Left lobe of liver (tissue), 2 donors: ENCODE measurements around the gene FCMR. TPM values are rescaled to one million over a fixed set of nuclear protein-coding genes. Genes with fewer than 3 reads are reported as not detected.
"Not testable (repeated sequence)": the region's sequence is repeated elsewhere in the genome, so short reads cannot be mapped to it uniquely, and the experiment has no call there.

Experiments used
- ATAC-seq: fragments of 200-7000 bp; cut with Tn5 transposase; one replicate; pipeline ENCODE4 v1.9.1; 2020; ENCODE audit warnings: mild to moderate bottlenecking, moderate library complexity
- DNase-seq: peaks from one replicate; pipeline ENCODE4 v3.0.0-alpha.2; 2020; ENCODE audit warnings: low spot score
- total RNA-seq: library from RNA; stranded (reverse); gene quantifications from one replicate; pipeline ENCODE4 v1.2.1, GENCODE V29; 2021
- donor health status: DM: no; HTN: no; CAD: no; lungs with moderate emphysema.
- donor health status: DM: no; HTN: yes; CAD: no.

Gene FCMR
- total RNA-seq, 1 donor from 2014 or later: 1.3 TPM

DNA sequence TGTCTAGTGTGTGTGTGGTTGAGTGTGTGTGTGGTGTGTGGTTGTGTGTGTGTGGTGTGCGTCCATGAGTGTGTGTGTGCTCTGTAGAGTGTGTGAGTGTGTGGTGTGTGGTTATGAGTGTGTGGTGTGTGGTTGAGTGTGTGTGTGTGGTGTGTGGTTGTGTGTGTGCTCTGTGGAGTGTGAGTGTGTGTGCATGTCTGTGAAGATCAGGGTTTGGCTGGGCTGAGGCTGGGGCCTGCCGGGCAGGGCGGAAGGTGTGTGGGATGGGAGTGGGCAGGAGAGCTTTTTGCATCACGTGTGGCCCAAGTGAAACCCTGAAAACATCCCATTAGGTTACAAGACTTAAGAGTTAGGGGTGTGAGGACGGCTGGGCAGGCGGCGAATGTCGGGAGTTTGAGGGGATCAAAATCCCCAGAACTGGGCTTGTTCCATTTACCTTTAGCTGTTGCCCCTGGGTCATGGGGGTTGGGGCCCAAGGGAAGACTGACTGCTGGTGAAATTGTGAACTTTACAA is 2.9 kb upstream of the FCMR start:
- ATAC-seq (no peak), DNase-seq (no peak)

DNA sequence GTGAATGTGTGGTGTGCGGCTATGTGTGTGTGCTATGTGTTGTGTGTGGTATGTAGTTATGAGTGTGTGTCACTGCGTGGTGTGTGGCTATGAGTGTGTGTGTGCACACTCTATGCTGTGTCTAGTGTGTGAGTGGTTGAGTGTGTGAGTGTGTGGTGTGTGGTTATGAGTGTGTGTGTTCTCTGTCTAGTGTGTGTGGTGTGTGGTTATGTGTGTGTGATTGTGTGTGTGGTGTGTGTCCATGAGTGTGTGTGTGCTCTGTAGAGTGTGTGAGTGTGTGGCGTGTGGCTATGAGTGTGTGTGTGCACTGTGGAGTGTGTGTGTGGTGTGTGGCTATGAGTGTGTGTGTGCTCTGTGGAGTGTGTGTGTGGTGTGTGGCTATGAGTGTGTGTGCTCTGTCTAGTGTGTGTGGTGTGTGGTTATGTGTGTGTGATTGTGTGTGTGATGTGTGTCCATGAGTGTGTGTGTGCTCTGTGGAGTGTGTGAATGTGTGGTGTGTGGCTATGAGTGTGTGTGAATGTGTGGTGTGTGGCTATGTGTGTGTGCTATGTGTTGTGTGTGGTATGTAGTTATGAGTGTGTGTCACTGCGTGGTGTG is 2.3 kb upstream of the FCMR start:
- ATAC-seq, DNase-seq: not testable (repeated sequence)

DNA sequence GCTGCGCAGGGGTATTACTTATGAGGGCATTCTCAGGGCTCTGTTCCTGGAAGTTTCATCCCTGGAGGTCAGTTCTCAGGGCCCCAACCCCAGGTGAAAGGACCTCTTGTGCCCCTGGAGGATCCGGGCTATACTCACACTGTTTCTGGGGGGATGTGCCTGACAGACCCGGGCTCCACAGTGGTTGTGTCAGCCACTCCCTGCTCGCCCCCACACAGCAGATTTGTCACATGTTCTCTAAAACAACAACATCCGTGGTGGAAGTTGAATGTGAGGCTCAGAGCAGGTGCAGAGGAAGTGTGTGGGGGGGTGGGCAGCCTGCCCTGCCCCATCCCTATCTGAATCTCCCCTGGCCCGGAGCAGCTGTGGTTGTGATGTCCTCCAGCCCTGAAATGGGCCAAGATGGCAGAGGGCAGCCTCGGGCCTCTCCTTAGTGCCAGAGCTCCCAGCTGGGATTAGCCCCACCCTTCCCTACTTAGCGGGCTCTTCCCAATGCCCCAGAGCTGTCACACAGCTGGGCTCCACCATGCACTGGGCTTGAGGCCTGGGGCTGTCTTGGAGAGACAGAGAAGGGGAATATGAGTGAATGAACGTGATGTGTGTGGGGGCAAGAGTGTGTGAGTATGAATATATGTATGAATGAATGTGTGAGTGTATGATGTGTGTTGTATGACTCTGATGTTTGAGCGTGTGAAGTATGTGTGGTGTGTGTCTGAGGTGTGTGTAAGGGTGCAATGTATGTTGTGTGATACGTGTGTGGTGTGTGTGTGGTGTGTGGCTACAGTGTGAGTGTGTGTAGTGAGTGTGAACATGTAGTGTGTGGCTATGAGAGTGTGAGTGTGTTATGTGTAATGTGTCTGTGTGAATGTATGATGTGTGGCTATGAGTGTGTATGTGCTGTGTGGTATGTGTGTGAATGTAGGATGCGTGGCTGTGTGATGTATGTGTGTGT is 1.5 kb upstream of the FCMR start:
- ATAC-seq (no peak), DNase-seq (no peak)

DNA sequence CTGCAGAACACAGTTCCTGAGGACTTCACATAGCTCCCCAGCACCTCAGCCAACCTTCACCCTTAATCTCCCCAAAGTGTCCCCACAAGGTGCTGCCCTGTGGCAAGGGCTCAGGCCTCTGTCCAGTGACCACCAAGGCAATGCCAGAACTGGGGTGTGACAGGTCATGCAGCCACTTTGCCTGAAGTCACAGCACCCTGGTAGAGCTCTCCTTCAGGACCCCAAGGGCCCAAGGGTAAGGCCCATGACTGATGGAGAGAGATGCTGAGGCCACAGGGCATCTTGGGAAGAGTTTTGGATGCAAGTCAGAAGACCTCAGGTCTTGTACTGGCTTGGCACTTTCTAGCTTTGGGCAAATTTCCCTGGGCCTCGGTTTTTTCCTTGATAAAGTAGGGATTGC is 783 bp upstream of the FCMR start:
- ATAC-seq (no peak), DNase-seq (no peak)

DNA sequence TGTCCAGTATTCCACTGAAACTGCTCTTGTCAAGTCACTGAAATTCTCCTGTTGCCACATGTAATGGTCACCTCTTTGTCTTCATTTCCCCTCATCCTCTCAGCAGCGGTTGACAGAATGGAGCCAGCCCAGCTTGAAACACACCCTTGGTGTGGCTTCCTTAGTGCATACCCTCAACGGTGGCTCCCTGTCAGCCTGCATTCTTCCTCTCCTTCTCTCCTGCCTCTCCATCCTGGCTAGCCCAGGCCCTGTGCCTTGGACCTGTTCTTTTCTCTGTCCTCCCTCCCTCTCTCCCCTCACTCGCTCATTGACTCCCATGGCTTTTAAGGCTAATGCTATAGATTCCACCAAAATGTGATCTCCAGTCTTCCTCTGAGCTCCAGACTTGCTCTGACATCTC is 3.7 kb downstream of the FCMR start:
- DNase-seq: no peak
- ATAC-seq: no peak

DNA sequence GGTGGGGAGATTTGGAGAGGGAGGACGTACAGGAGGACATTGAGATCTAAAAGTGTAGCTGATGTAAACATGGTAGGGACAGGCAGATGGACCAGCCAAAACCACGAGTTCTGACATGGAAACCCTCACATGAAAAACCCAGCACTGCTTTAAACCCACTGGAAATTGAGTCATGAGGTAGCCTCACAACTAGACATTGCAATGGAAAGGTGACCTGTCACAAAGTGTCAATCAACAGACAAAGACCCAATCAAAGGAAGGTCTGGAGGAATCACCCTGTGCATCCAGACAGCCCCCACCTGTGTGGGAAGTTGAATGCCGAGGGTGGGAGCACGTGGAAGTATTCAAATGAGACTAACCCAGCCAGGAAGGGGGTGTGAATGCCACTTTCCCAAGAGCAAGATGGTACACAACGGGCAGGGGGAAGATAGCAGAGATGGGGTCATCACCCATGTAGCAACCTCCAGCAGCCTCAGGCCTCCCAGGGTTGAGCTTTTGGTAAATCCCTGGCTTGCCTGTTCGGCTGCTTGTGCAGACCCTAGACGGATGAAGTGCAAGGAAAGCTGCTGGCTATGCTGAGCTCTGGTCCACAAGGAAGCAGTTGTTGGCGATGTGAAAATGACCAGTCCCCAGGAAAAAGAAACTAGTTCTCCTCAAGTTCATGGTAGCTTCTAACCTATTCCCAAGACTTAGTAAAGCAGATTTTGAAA is 5.6 kb downstream of the FCMR start:
- DNase-seq: no peak

DNA sequence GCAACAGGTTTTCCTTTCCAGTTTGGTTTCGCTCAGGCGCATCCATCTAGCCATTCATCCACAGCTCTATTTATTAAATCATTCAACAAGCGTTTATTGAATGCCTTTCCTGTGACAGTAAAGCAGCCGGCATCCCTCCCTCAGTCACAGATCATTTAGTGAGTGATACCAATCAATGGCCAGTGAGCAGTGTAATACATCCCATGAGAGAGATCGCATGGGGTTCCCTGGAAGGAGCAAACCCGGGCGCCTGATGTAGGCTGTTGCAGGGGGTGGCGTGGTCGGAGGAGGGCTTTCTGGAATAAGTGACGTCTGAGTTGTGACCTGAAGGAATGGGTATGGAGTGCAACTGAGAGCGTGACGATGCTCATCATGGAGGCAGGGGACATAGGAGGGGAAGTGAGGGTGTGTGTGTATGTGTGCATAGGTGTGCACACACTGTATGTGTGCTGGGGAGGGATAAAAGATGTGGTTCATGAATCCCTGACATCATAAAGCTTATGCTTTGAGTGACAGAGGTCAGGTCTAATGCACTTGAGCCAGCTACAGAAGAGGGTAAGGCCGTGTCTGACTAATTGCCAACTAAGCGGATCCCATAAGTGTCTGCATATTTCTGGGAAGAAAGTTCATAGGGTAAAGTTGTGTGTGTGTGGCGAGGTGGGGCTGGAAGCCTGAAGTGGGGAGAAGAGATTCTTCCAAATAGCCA is 6.6 kb downstream of the FCMR start:
- DNase-seq: no peak
- ATAC-seq: no peak

More for the DNA sequence above, 5.6 kb downstream of the FCMR start:
- no peak for ATAC-seq

DNA sequence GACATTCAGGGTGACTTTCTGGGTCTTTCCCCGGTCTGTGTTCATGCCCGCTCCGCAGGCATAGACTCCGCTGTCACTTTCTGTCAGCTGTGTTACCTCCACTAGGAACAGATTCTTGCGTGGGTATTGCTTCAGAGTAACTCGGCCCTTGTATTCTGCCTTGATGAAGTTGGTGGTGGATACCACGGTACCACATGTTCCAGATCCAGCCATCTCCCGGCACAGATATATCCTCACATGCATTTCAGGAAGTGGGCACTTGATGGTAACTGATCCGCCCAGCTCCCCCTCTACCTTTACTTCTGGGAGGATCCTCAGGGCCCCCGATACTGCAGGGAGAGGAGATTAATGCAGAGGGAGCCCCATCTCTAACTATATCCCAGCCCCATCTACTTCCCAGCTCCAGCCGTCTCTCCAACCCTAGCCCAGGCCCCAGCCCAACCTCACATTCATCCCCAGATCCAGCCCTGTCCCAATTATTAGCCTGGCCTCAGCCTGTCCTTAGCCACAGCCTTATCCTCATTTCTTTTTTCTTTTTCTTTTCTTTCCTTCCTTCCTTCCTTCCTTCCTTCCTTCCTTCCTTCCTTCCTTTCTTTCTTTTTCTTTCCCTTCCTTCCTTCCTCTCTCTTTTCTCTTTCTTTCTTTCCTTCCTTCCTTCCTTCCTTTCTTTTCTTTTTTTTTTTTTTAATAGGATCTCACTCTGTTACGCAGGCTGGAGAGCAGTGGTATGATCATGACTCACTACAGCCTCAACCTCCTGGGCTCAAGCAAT is 7.8 kb downstream of the FCMR start:
- DNase-seq: no peak
- no peak for ATAC-seq

DNA sequence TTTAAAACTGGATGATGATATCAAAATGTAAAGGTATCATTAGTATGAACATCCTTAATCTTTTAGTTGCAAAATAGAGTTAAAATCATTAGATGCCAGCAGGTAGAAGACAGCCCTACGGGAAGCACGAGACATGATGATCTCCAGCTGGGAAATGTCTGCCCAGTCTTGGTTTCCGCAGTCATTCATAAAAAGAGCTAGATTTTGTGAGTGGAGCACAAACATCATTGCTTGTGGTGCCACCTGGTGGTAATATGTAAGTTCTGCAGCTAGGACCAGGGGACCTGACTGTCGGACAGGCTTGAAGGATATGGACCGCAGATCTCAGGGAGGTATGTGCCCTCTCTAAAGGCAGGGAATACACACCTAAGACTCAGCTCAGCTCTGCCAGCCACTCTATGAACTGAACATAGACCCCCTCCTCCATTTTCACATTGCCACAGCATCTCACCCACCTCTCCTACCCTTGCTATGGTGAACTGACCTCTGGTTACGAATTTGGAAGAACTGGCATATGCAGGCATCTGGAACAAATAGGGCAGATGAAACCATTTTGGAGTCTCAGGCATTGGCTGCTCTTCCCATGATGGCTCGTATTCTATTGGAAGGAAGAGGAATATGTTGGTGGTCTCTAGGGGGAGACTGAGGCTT is 9.2 kb downstream of the FCMR start:
- peak; percentile 81 for ATAC-seq
- peak; percentile 69 for DNase-seq

DNA sequence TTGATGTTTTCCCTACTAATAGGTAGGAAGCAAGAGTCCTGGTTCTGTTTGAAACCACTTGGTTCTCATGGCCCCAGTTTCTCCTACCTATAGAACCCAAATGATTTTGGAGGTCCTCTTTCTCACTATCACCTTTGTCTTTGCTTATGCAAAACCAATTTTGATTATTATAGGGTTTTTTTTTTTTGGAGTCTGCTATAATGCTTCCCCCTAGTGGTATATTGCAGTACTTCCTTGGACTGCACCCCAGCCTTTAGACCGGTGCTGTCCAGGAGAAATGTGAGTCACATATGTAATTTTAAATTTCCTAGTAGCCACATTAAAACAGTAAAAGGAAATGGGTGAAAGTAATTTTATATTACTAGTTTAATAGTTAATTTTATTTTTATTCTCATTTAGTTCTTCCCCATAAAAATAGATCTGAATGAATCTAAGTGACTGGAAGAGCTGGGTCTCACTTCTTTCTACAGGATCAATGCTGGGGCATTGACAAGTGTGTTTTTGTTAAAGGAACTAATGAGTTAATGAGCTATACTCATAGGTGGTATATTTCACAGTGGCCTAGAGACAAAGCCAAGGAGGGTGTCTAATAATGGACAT is 10.6 kb downstream of the FCMR start:
- ATAC-seq: peak; percentile 42
- no peak for DNase-seq

DNA sequence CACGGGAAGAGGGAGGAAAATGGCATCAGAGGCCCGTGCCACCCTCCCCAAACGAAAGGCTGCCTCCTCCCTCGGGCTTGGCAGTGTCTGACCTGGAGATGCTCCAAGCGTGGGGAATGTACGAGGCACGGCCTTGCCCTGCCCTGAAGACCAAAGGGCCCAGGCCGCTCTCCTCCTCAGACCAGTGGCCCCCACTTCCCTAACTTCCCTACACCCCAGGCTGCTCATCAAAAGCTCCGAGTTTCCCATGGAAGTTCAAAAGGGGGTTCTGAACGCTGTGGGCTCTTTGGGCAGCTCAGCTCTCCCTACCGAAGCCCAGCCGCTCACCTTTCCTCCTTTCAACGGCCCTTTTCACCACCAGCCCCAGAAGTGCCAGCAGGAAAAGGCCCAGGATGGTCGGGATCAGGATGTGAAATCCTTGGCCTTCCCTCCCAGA is 11.8 kb downstream of the FCMR start:
- peak; percentile 49 for ATAC-seq

DNA sequence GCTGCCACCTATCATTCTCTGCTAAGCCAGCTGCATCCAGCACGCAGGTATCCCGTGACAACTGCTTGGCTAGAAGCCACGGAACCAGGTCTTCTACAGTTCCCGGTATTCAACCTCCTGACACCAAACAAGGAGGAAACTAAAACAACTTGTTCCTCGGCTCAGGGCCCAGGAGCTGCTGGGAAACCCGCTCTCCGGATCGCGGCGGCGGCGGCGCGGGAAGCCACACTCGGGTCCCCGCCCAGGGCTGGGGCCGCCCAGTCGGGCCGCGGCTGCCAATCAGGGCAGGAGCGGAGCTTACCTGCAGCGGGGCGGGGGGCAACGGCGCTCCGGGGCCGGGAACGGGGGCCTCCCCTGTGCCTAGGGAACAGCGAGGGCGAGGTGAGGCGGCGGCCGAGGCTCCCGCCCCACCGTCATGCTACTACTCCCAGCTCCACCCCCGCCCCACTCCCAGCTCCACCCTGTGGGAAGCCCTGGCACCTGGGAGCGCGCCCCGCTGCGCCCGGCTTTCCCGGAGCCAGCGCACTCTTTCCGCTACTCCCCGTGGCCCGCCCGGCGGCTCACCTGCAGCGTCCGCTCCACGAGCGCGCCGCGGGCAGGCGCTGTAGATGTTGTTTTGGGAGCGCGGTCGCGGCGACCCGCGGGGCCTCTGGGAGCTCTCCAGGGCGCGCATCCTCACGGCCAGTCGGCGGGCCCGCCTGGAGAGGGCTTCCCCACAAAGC is 12.4 kb downstream of the FCMR start:
- DNase-seq (peak; percentile 75), ATAC-seq (peak; percentile 70)

More for the DNA sequence above, 11.8 kb downstream of the FCMR start:
- DNase-seq: peak; percentile 54

DNA sequence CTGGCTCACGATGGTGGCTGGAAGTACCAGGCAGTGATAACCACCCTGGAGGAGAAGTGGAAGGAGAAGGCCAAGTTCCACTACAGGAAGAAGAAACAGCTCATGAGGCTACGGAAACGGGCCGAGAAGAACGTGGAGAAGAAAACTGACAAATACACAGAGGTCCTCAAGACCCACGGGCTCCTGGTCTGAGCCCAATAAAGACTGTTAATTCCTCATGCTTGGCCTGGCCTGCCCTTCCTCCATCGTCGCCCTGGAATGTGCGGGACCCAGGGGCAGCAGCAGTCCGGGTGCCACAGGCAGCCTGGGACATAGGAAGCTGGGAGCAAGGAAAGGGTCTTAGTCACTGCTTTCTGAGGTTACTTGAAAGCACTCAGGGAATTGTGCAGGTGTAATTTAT is 13.7 kb downstream of the FCMR start:
- no peak for ATAC-seq
- DNase-seq: no peak

DNA sequence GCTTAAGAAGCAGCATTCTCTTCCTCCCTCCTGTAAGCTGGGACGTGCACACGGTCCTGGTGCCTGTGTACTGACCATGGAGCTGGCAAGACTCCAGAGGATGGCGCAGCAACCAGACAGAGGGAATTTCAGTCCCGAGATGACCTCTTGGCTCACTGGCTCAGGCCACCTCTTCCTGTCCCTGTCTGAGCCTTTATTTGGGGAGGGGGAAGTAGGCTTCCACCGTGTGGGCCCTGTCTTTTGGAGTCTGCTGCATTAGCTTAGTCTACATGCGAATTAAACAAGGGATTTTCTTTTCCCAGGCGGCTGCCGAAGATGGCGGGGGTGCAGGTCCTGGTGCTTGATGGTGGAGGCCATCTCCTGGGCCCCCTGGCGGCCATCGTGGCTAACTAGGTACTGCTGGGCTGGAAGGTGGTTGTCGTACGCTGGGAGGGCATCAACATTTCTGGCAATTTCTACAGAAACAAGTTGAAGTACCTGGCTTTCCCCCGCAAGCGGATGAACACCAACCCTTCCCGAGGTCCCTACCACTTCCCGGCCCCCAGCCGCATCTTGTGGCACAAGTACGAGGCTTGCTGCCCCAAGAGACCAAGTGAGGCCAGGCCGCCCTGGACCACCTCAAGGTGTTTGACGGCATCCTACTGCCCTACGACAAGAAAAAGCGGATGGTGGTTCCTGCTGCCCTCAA is 14.3 kb downstream of the FCMR start:
- ATAC-seq: peak; percentile 58
- DNase-seq: peak; percentile 68

DNA sequence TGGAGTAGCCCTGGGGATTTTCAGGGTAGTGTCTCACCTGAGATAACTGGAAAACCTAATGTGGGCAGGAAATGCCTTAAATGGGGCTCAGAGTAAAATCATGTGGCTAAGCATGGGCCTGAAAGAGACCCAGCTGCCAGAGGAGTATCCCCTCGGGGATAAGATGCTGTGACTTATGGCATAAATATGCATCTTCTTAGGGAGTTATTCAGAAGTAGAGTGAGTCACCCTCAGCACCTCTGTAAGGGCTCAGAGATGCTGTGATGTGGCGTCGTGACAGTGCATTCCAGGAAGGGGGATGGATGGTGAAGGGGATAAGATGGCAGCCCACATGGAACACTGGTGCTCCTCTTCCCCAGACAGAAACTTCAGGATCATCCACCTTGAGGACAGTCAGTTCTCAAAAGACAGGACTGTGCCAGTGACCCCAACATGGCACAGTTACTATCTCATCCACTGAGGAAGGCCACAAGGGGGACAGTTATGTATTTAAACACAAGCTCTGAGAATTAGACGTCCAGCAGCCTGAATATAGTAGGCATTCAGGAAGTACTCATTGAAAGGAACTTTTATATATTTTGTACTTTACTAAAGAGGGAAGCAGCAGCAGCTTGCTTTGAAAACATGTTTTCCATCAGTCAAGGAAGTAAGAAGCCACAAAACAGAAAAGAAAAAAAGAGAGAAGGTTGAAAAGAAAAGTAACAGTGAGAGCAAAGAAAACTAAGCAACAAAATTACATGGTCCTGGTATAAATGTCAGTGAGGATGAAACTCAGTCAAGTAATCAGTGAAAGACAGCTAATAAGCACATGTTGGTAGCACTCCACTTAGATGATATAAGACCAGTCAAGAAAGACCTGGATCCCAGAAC is 16.2 kb downstream of the FCMR start:
- no peak for DNase-seq
- no peak for ATAC-seq

DNA sequence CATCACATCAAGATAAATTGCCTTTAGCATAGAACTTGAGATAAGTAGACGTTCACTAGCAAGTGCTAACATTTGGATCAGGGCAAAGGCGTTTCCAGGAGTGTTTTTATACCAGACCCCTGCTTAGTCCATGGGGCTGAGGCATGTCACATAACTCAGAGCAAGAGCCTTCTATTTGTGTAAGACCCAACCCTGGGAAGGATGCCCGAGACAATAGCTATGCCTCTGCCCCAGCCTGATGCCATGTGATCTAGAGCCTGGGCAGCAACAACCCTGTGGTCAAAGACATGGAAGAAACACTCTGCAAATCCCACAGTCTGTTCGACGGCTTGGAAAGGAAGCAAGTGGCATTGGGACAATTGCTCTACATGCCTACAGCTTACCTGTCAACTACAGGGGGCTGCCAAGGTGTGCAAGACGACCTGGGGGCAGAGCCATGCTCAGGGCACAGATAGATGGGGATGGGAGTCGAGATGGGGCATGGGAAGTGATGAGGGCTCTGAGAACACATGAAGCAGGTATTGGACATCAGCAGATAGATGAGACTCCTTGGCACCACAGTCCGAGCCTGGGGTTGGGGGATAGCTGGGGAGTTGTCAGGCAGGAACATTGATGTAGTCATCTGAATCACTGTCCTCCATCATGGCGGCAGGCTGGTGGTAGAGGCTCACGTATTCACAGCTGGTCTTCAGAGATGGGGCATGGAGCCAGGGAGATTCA is 17.2 kb downstream of the FCMR start:
- DNase-seq: no peak

More for the DNA sequence above, 17.2 kb downstream of the FCMR start:
- no peak for ATAC-seq
